Measurements from ENCODE around the gene FERMT2.

GRCh38 chr14:52926953-52927352 lies 23.9 kb downstream of the FERMT2 start:
- TF ChIP-seq CTCF (conservative IDR thresholded peaks at IDR 0.05; ENCODE audit: low read length) (no peak), EZH2phosphoT487 (IDR thresholded peaks at IDR 0.05; ENCODE audit: borderline replicate concordance) (no peak)
